GM21515 (cell line): Measurements from ENCODE around the gene AP3S2.
"Not testable (repeated sequence)": the region's sequence is repeated elsewhere in the genome, so short reads cannot be mapped to it uniquely, and the experiment has no call there.

ENCODE experiments used
- ATAC-seq: cut with Tn5 transposase; IDR thresholded peaks from one replicate; pipeline ENCODE4 v1.9.1; 2021; ENCODE audit not compliant: unreplicated experiment

Gene AP3S2

GRCh38 chr15:89904519-89904918 is 10.7 kb upstream of the AP3S2 start:
- ATAC-seq, result no peak

GRCh38 chr15:89903858-89904130 is 10.0 kb upstream of the AP3S2 start:
- ATAC-seq, result no peak

- no peak for ATAC-seq
Measured at GRCh38 chr15:89903015-89903857, 9.4 kb upstream of the AP3S2 start.

- ATAC-seq, result no peak
Measured at GRCh38 chr15:89900849-89901248, 7.1 kb upstream of the AP3S2 start.

- ATAC-seq, result no peak
Measured at GRCh38 chr15:89899951-89900567, 6.3 kb upstream of the AP3S2 start.

GRCh38 chr15:89899295-89899945 is 5.6 kb upstream of the AP3S2 start:
- ATAC-seq, result no peak

- ATAC-seq, result peak; percentile 52
Measured at GRCh38 chr15:89898614-89899294, 5.0 kb upstream of the AP3S2 start.

- no peak for ATAC-seq
Measured at GRCh38 chr15:89898146-89898545, 4.4 kb upstream of the AP3S2 start.

- no peak for ATAC-seq
Measured at GRCh38 chr15:89893027-89893426, 767 bp downstream of the AP3S2 start.

- ATAC-seq, result no peak
Measured at GRCh38 chr15:89888214-89888804, 5.5 kb downstream of the AP3S2 start.

- ATAC-seq, result no peak
Measured at GRCh38 chr15:89885611-89886010, 8.2 kb downstream of the AP3S2 start.

- not testable (repeated sequence) for ATAC-seq
Measured at GRCh38 chr15:89885179-89885578, 8.6 kb downstream of the AP3S2 start.

- no peak for ATAC-seq
Measured at GRCh38 chr15:89883518-89883917, 10.3 kb downstream of the AP3S2 start.

GRCh38 chr15:89880727-89881126 is 13.1 kb downstream of the AP3S2 start:
- no peak for ATAC-seq

GRCh38 chr15:89878323-89878722 is 15.5 kb downstream of the AP3S2 start:
- ATAC-seq, result no peak

- no peak for ATAC-seq
Measured at GRCh38 chr15:89877083-89877425, 16.7 kb downstream of the AP3S2 start.

GRCh38 chr15:89876396-89877082 is 17.3 kb downstream of the AP3S2 start:
- ATAC-seq, result no peak

GRCh38 chr15:89875741-89876140 is 18.1 kb downstream of the AP3S2 start:
- no peak for ATAC-seq

GRCh38 chr15:89874926-89875564 is 18.7 kb downstream of the AP3S2 start:
- peak; percentile 75 for ATAC-seq

GRCh38 chr15:89870688-89871288 is 23.0 kb downstream of the AP3S2 start:
- no peak for ATAC-seq
